ENCODE results near the gene MLLT1. TPM values are rescaled to one million over a fixed set of nuclear protein-coding genes. Genes with fewer than 3 reads are reported as not detected.

MLLT1 gene
- total RNA-seq, 2 experiments from 2014 or later, result 59.6 to 70.3 TPM

- POLR2A ChIA-PET, result no interaction called here
- CTCF ChIA-PET, result no interaction called here
Observed at GRCh38 chr19:6239401-6239844, 40.4 kb downstream of the MLLT1 start.

GRCh38 chr19:6238643-6239281 is 41.0 kb downstream of the MLLT1 start:
- POLR2A ChIA-PET, result no interaction called here

GRCh38 chr19:6238256-6238642 is 41.5 kb downstream of the MLLT1 start:
- POLR2A ChIA-PET, result no interaction called here
- CTCF ChIA-PET, result interaction anchor here (1.1 kb wide), 1 partner anchor 20 kb away, joined by 5 read pairs; no protein-coding TSS in a partner anchor

More at GRCh38 chr19:6238643-6239281, 41.0 kb downstream of the MLLT1 start:
- CTCF ChIA-PET, result no interaction called here

DNA sequence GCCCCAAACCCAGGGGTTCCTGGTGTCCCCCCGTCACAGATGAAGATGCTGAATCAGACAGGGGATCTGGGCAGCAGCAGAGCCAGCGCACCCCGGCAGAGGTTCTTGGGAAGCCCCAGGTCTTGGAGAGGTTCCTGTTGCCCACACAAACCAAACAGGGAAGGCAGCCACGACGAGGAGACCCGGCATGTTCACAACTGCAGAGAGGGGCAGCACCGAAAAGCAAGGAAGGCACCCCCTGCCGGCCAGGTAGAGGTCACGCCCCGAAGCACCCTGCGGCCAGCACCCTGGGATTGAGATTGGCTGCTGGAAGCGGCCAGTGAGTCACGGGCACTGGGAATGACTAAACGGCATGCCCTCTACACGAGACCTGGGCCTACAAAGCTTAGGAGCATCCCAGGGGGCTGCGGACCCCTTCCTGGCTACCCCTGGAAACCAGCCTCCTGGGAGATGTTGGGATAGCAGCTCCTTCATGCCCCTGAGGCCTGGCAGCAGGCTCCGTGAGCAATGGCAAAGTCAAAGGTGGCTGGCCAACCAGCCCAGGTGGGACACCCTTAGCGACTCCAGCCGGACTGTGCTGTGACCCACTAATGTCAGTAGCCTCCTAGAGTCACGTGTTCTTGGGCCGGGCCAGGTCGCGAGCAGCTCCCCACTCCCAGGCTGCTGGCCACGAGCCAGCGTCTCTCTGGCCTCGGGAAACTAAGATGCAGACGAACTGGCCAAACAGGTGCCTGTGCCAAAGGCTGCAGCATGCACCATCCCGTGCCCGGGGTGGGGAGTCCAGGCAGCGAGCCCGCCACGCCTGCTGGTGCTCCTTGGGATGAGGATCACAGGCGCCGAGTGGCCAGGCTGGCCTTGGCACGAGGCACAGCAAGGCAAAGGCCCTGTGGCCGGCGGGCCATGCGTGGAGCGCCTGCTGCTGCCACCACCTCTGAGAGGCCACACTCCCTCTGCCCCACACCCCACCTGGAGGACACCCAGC is 43.2 kb downstream of the MLLT1 start:
- ChIA-PET POLR2A (no interaction called here), CTCF (interaction anchor here (1.0 kb wide), 1 partner anchor 18 kb away, joined by 3 read pairs; no protein-coding TSS in a partner anchor)

DNA sequence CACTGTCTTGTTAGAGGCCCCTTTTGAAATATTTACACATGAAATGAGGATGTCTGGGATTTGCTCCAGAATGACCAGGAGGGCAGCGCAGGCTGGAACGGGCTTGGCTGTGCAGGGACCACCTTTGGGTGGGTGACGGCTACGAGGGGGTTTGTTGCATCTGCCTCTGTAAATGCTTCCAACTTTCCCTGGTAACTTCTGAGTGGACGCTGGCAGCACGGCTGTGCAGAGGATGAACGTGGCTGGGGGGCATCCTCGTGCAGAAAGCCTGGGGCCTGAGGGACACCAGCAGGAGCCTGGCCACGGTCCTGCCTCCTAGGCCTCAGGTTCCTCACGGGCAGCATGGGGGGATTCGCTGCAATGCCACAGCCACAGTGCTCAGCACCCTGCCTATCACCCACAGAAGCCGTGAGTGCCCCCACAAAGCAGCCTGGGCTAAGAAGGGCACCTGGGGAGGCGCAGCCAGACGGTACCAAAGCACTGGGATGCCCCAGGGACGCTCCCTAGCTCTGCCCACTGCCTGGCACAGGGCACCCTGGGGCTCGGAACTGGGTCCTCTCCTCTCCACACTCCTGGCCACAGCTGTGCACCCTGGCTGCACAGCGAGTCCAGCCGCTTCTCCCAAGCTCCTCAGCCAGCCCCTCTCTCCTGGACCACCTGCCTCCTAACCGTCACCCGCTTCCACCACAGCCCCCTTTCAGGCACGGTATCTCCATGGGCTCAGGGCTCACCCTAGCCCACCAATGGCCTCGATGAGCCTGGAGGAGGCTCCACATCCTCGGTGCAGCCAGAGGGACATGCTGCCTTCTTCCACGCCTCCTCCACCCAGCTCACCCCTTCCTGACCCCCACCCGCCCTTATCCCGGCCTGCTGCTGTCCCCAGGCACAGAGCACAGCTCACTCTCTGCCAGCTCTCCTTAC is 44.5 kb downstream of the MLLT1 start:
- CTCF ChIA-PET, result no interaction called here
- POLR2A ChIA-PET, result no interaction called here

DNA sequence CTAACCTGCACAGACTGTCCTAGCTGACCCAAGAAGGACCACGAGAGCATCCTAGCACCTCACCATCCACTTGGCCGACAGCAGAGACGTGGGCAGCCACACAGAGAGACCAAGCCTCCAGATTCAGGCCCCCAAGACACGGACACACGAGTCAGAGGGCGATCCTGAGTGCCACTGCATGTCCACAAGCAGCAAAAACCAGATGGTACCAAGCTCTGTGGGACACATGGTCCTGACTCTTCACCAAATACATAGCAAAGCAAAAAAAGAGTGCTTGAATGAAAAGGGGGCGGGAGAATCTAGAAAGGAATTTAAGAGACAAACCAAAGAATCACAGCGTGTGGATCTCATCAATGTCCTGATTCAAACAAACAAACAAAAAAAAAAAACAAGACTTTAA is 45.2 kb downstream of the MLLT1 start:
- CTCF ChIA-PET, result no interaction called here
- POLR2A ChIA-PET, result no interaction called here

GRCh38 chr19:6233827-6234511 is 45.8 kb downstream of the MLLT1 start:
- CTCF ChIA-PET, result interaction anchor here (4.1 kb wide), 1 partner anchor 15 kb away, joined by 16 read pairs; no protein-coding TSS in a partner anchor
- POLR2A ChIA-PET, result no interaction called here

- ChIA-PET CTCF (interaction anchor here (4.1 kb wide), 1 partner anchor 14 kb away, joined by 16 read pairs; no protein-coding TSS in a partner anchor), POLR2A (no interaction called here)
Observed at GRCh38 chr19:6233056-6233826, 46.5 kb downstream of the MLLT1 start.

GRCh38 chr19:6232601-6233055 is 47.1 kb downstream of the MLLT1 start:
- CTCF ChIA-PET, result interaction anchor here (4.1 kb wide), 1 partner anchor 14 kb away, joined by 16 read pairs; no protein-coding TSS in a partner anchor
- POLR2A ChIA-PET, result no interaction called here

DNA sequence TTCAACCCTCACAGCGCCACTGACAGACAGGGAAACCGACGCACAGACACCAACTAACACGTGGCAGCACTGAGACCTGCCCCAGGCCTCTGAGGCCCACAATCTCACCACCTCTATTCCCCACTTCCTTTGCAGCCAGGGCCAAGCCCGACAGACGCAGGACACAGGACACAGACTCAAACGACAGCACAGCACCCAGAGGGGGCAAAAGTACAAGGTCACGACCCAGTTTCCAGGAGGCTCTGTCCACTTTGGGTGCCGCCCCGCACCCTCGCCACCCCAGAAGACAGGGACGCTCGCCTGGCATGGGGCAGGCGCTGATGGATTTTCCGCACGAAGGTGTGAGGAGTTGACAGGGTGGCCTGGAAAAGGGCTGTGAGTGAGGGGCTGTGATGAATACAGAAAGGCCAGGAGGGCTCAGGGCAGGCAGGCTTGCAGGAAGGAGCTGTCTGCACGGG is 48.8 kb downstream of the MLLT1 start:
- CTCF ChIA-PET, result interaction anchor here (4.1 kb wide), 1 partner anchor 12 kb away, joined by 16 read pairs; no protein-coding TSS in a partner anchor

GRCh38 chr19:6229951-6230712 is 49.6 kb downstream of the MLLT1 start:
- POLR2A ChIA-PET, result no interaction called here
- CTCF ChIA-PET, result interaction anchor here (4.1 kb wide), 1 partner anchor 11 kb away, joined by 16 read pairs; no protein-coding TSS in a partner anchor

More for the DNA sequence above, 48.8 kb downstream of the MLLT1 start:
- POLR2A ChIA-PET, result no interaction called here

- CTCF ChIA-PET, result interaction anchor here (1.4 kb wide), 1 partner anchor 11 kb away, joined by 4 read pairs; no protein-coding TSS in a partner anchor
Observed at GRCh38 chr19:6229216-6229913, 50.4 kb downstream of the MLLT1 start.

DNA sequence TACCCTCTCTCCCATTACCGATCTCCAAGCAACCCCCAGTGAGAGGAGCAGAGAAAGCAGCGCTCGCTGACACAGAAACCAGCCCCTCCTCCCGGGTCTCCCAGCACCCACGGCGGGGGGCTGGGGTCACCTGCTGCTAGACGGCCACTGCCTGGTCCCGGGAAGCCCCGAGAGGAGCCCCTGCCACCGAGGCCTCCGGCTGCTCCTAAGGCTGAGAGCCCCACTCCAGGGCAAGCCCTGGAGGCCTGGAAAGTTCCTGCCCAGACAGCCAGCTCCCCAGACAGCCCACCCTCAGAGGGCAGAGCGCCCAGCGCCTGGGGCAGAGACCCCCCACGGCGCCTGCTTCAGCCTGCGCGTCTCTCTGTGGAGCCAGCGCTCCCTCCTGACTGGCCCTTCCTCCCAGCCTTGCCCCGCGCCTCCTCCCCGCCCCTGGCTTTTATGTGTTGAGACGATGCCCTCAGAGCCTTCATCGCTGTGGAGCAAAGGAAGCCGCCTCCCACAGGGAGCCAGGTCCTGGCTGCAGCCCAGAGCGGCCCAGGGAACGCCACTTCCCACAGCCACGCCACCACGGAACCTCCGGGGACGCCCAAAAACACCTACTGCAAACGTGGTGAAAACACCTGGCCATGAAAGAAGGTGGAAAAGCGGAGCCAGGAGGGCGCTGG is 51.1 kb downstream of the MLLT1 start:
- POLR2A ChIA-PET, result no interaction called here
- CTCF ChIA-PET, result interaction anchor here (1.4 kb wide), 1 partner anchor 10 kb away, joined by 4 read pairs; no protein-coding TSS in a partner anchor

More at GRCh38 chr19:6229216-6229913, 50.4 kb downstream of the MLLT1 start:
- POLR2A ChIA-PET, result no interaction called here

DNA sequence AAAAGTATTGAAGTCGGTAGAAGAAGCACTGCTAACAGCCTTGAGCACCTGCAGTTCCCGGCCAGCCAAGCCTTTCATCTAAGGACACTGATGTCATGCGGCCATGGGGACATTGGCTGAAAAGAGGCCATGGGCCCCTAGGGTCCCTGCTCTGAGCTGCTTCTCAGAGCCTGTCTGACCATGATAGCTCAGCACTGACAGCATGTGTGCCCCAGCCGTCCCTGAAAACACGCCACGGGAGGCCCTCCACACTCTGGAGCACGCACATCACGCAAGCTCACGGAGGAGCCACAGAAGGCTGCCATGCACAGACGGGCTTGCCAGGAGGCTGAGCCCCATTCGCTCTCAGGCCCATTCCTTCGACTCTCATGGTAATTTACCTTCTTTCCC is 51.8 kb downstream of the MLLT1 start:
- ChIA-PET POLR2A (no interaction called here), CTCF (interaction anchor here (1.4 kb wide), 1 partner anchor 9 kb away, joined by 4 read pairs; no protein-coding TSS in a partner anchor)

GRCh38 chr19:6227156-6227935 is 52.4 kb downstream of the MLLT1 start:
- CTCF ChIA-PET, result no interaction called here
- POLR2A ChIA-PET, result no interaction called here
